HepG2 (cell line): Measurements from ENCODE around the gene ADAM19. TPM values are rescaled to one million over a fixed set of nuclear protein-coding genes. Genes with fewer than 3 reads are reported as not detected.

Experiments used
- ATAC-seq: fragments of 200-7000 bp; cut with Tn5 transposase; 3 replicates; pipeline ENCODE4 v1.9.1; 2020; ENCODE audit warnings: mild to moderate bottlenecking, moderate library complexity
- BruUV-seq: library from RNA; stranded (reverse); fragments of 400-500 nt; replicated peaks from 2 replicates; lab custom pipeline; 2021; lab: Mats Ljungman, UMichigan
- CTCF ChIA-PET: fragments of 300-600 bp; formaldehyde crosslinking; extraction: SDS; loops from one replicate; lab custom pipeline; 2021; ENCODE audit warnings: low total read pairs, inconsistent platforms, low intra/inter-chr PET ratio; lab: Yijun Ruan, JAX
- POLR2A ChIA-PET: fragments of 350-600 bp; sonication (Branson Sonifier 250); formaldehyde crosslinking; loops from one replicate; lab custom pipeline; 2020; ENCODE audit warnings: antibody characterized with exemption, inconsistent platforms; lab: Yijun Ruan, JAX
- DNase-seq: peaks from one replicate; pipeline ENCODE4 v3.0.0-alpha.2; 2015; ENCODE audit warnings: low spot score
- FAIRE-seq: peaks from 3 replicates; lab custom pipeline; 2011; peaks lifted over from hg19 to GRCh38; lab: Jason Lieb, UNC
- H2AFZ ChIP-seq: one replicate; pipeline ENCODE4 v1.6.1; 2011; ENCODE audit warnings: low read length, inconsistent platforms
- H3K27ac ChIP-seq: fragments of 300-600 bp; 3 replicates; pipeline ENCODE4 v1.8.0; 2011; ENCODE audit warnings: mixed run types, mild to moderate bottlenecking, mixed read lengths, low read length, inconsistent platforms; ENCODE audit not compliant: insufficient read depth; ENCODE audit errors: extremely low read length
- H3K27me3 ChIP-seq, 2 experiments: fragments of 200-600 bp in 1 of 2; 2 replicates in 1 of 2; 3 replicates in 1 of 2; pipeline versions ENCODE4 v1.6.0 to v1.8.0; 2011; ENCODE audit warnings: low read length in 2 of 2, mild to moderate bottlenecking in 2 of 2, moderate library complexity in 2 of 2, inconsistent platforms in 1 of 2; ENCODE audit not compliant: insufficient read depth in 2 of 2, control insufficient read depth in 1 of 2
- H3K36me3 ChIP-seq, 2 experiments: fragments of 200-600 bp in 1 of 2; replicated peaks in 1 of 2; 2 replicates in 1 of 2; 3 replicates in 1 of 2; pipeline versions ENCODE4 v1.5.1 to v1.8.0; 2011; ENCODE audit warnings: low read length in 2 of 2, inconsistent platforms in 1 of 2; ENCODE audit not compliant: insufficient read depth in 2 of 2, control insufficient read depth in 1 of 2
- H3K4me1 ChIP-seq: 2 replicates; pipeline ENCODE4 v1.5.1; 2012; ENCODE audit warnings: low read length, inconsistent platforms; ENCODE audit not compliant: insufficient read depth
- H3K4me2 ChIP-seq: 2 replicates; pipeline ENCODE4 v1.6.0; 2011; ENCODE audit warnings: low read depth, low read length, inconsistent platforms
- H3K4me3 ChIP-seq, 3 experiments: fragments of 200-600 bp in 1 of 3; sonication (generic), shearing (Covaris generic) in 1 of 3; replicated peaks in 1 of 3; 2 replicates each; pipeline ENCODE4 v1.5.1; 2011 to 2016; ENCODE audit warnings: low read length in 3 of 3, inconsistent platforms in 2 of 3, low read depth in 2 of 3, mild to moderate bottlenecking in 2 of 3, control low read depth in 1 of 3, mixed read lengths in 1 of 3; ENCODE audit not compliant: insufficient read depth in 1 of 3
- H3K79me2 ChIP-seq: one replicate; pipeline ENCODE4 v1.6.1; 2011; ENCODE audit warnings: low read length, inconsistent platforms; ENCODE audit not compliant: insufficient read depth
- H3K9ac ChIP-seq: 2 replicates; pipeline ENCODE4 v1.6.0; 2011; ENCODE audit warnings: mild to moderate bottlenecking, low read depth, low read length, inconsistent platforms; ENCODE audit not compliant: insufficient read depth
- H3K9me3 ChIP-seq: 2 replicates; pipeline ENCODE4 v1.5.1; 2012; ENCODE audit warnings: mild to moderate bottlenecking, low read length
- H4K20me1 ChIP-seq: 2 replicates; pipeline ENCODE4 v1.6.0; 2011; ENCODE audit warnings: inconsistent platforms, mild to moderate bottlenecking, low read length, moderate library complexity; ENCODE audit not compliant: insufficient read depth
- CBFB ChIP-seq: sonication (generic); formaldehyde crosslinking; IDR thresholded peaks from 2 replicates; pipeline ENCODE4 v1.4.0; 2020; ENCODE audit warnings: missing genetic modification reagents
- DMAP1 ChIP-seq: IDR thresholded peaks from 2 replicates; pipeline ENCODE4 v1.6.1; 2016
- EEA1 ChIP-seq: sonication (generic); formaldehyde crosslinking; IDR thresholded peaks from 2 replicates; pipeline ENCODE4 v1.5.1; 2020; ENCODE audit warnings: mild to moderate bottlenecking, missing genetic modification reagents, borderline replicate concordance
- GTF3A ChIP-seq: sonication (generic); formaldehyde crosslinking; conservative IDR thresholded peaks from 2 replicates; pipeline ENCODE4 v1.4.0; 2020; ENCODE audit warnings: mild to moderate bottlenecking, missing genetic modification reagents
- NCOR1 ChIP-seq: fragments of 200-600 bp; sonication (generic); IDR thresholded peaks from 2 replicates; pipeline ENCODE4 v1.7.0; 2017; ENCODE audit warnings: antibody characterized with exemption, low read length, borderline replicate concordance
- ZFP36L1 ChIP-seq: sonication (generic); formaldehyde crosslinking; IDR thresholded peaks from 2 replicates; pipeline ENCODE4 v1.8.0; 2022; ENCODE audit warnings: mild to moderate bottlenecking, missing genetic modification reagents, moderate library complexity
- ZMYM2 ChIP-seq: sonication (generic); formaldehyde crosslinking; IDR thresholded peaks from 2 replicates; pipeline ENCODE4 v1.8.0; 2022; ENCODE audit warnings: mild to moderate bottlenecking, missing genetic modification reagents
- ZNF138 ChIP-seq: sonication (generic); formaldehyde crosslinking; IDR thresholded peaks from 2 replicates; pipeline ENCODE4 v1.5.0; 2020; ENCODE audit warnings: mild to moderate bottlenecking, low read depth, missing genetic modification reagents
- ZNF780A ChIP-seq: sonication (generic); formaldehyde crosslinking; IDR thresholded peaks from 2 replicates; pipeline ENCODE4 v1.8.0; 2022; ENCODE audit warnings: mild to moderate bottlenecking, missing genetic modification reagents, moderate library complexity
- ZSCAN31 ChIP-seq: sonication (generic); formaldehyde crosslinking; IDR thresholded peaks from 2 replicates; pipeline ENCODE4 v1.5.0; 2020; ENCODE audit warnings: low read depth, mild to moderate bottlenecking, missing genetic modification reagents
- WGBS: methylation state at CpG from one replicate; pipeline ENCODE4 v1.1.6; 2017; ENCODE audit warnings: low lambda C conversion rate; 5-methylcytosine and 5-hydroxymethylcytosine counted together
- in situ Hi-C: cut with HindIII; loops from 2 replicates; pipeline ENCODE4 v1.10.0; 2017; ENCODE audit warnings: low pct_unique_long_range_greater_than_20kb; ENCODE audit not compliant: extremely low pct_ligation_motif_present
- intact Hi-C: fragments of 100-400 bp; cut with micrococcal nuclease; formaldehyde crosslinking; loops from one replicate; pipeline ENCODE4 v1.10.0; 2022; ENCODE audit not compliant: unreplicated experiment
- polyA plus RNA-seq, 8 experiments: library from polyadenylated mRNA; depleted of rRNA in 3 of 8; stranded (reverse) in 7 of 8; unstranded in 1 of 8; fragments of >200 nt; fragmentation: Illumina TruSeq in 4 of 8; extraction: Trizol in 4 of 8; gene quantifications; 2 replicates each; pipeline versions ENCODE4 v1.2.1 to v1.2.3, GENCODE V29; 2011 to 2016; ENCODE audit warnings: low read depth in 4 of 8, missing spikeins in 1 of 8, mixed read lengths in 1 of 8; ENCODE audit not compliant: insufficient read depth in 1 of 8
- total RNA-seq, 5 experiments: library from RNA; depleted of rRNA; stranded (reverse); fragments of >200 nt; fragmentation: Illumina TruSeq; extraction: Trizol; gene quantifications; 2 replicates each; pipeline ENCODE4 v1.2.3, GENCODE V29; 2016; ENCODE audit warnings: low read depth in 1 of 5
- TF ChIP-seq, protein P1 (sequence below): sonication (generic); formaldehyde crosslinking; IDR thresholded peaks from 2 replicates; pipeline ENCODE4 v1.5.0; 2020; ENCODE audit warnings: mild to moderate bottlenecking, missing genetic modification reagents
- TF ChIP-seq, protein P2 (sequence below): sonication (generic); formaldehyde crosslinking; IDR thresholded peaks from 2 replicates; pipeline ENCODE4 v1.8.0; 2022; ENCODE audit warnings: mild to moderate bottlenecking, missing genetic modification reagents, moderate library complexity
- TF ChIP-seq, protein P3 (sequence below): sonication (generic); formaldehyde crosslinking; IDR thresholded peaks from 2 replicates; pipeline ENCODE4 v1.4.0; 2020; ENCODE audit warnings: missing genetic modification reagents
- TF ChIP-seq, protein P4 (sequence below): sonication (generic); formaldehyde crosslinking; conservative IDR thresholded peaks from 2 replicates; pipeline ENCODE4 v1.4.0; 2020; ENCODE audit warnings: missing genetic modification reagents

Gene ADAM19
- total and polyA plus RNA-seq, 2 of the 13 experiments (the other 11 are each of a cell fraction or from before 2014, with no cell fraction given): 0.38 to 0.74 TPM

DNA sequence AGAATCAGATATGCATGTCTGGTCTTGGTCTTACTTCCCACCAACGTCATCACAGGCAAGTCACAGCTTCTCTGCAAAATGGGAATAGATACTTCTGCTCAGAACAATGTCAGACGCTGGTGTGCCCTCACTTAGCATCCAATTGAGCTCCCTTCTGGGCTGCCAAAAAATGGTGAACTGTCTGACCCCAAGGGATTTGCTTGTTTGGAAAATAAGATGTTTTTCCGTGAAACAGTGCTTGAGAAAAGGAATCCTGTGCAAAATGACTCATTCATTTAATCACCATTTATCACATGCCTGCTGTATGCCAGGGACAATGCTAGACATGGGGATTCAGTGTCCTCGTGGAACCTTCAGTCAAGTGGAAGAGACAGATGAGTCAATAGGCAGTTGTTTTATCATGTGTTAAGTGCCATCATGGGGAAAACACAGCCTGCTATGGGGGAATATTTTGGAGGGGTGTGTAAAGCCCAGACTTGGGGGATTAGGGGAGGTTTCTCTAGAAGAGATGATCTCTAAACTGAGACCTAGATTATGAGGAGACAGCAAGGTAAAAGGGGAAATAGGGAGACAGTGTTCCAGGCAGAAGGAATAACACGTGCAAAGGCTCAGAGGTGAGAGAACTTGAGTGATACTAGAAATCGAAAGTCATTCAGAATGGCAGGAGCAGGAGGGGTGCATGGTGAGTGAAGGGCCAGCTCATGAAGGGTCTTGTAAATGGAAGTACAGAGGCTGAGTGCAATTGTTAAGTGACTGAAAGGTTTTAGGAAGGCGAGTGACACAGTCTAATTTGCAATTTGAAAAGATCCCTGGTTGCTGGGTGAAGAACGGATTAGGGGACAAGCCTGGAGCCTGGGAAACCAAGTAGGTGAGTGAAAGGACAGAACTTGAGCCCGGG is 111.7 kb downstream of the ADAM19 start:
- no TSS peak for BruUV-seq
- peaks cover 3 to 44% of the 10 kb centered on the region in 2 experiments; a peak in 3 of 5 replicates for H3K27me3 ChIP-seq
- H2AFZ ChIP-seq: no peak overlapping the region
- ATAC-seq: no peak
- no peaks in the 10 kb centered on the region for H3K79me2 ChIP-seq
- H3K4me3 ChIP-seq: no peak overlapping the region
- no peaks in the 10 kb centered on the region for H4K20me1 ChIP-seq
- H3K27ac ChIP-seq: no peak overlapping the region
- no peak overlapping the region for H3K9ac ChIP-seq
- 29% methylated on average over 9 of the region's 9 CpGs for WGBS
- FAIRE-seq: no peak
- no peaks in the 10 kb centered on the region for H3K4me1 ChIP-seq
- in situ Hi-C loops (no loop called here), intact Hi-C loops (no loop called here)
- H3K4me2 ChIP-seq: no peak overlapping the region
- H3K36me3 ChIP-seq: no peaks in the 10 kb centered on the region
- ChIA-PET POLR2A (no interaction called here), CTCF (no interaction called here)
- H3K9me3 ChIP-seq: no peaks in the 10 kb centered on the region
- no peak for DNase-seq
- TF ChIP-seq DMAP1 (no peak), CBFB (CRISPR knock-in tag) (no peak), ZMYM2 (CRISPR knock-in tag) (no peak), ZSCAN31 (CRISPR knock-in tag) (no peak), NCOR1 (no peak), GTF3A (CRISPR knock-in tag) (no peak), ZNF138 (CRISPR knock-in tag) (no peak), ZNF780A (no peak), EEA1 (CRISPR knock-in tag) (no peak), ZFP36L1 (CRISPR knock-in tag) (no peak)
- TF ChIP-seq, protein P1, sequence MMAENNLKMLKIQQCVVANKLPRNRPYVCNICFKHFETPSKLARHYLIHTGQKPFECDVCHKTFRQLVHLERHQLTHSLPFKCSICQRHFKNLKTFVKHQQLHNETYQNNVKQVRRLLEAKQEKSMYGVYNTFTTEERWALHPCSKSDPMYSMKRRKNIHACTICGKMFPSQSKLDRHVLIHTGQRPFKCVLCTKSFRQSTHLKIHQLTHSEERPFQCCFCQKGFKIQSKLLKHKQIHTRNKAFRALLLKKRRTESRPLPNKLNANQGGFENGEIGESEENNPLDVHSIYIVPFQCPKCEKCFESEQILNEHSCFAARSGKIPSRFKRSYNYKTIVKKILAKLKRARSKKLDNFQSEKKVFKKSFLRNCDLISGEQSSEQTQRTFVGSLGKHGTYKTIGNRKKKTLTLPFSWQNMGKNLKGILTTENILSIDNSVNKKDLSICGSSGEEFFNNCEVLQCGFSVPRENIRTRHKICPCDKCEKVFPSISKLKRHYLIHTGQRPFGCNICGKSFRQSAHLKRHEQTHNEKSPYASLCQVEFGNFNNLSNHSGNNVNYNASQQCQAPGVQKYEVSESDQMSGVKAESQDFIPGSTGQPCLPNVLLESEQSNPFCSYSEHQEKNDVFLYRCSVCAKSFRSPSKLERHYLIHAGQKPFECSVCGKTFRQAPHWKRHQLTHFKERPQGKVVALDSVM (CRISPR knock-in tag): no peak
- TF ChIP-seq, protein P2, sequence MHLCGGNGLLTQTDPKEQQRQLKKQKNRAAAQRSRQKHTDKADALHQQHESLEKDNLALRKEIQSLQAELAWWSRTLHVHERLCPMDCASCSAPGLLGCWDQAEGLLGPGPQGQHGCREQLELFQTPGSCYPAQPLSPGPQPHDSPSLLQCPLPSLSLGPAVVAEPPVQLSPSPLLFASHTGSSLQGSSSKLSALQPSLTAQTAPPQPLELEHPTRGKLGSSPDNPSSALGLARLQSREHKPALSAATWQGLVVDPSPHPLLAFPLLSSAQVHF (CRISPR knock-in tag): no peak
- TF ChIP-seq, protein P3, sequence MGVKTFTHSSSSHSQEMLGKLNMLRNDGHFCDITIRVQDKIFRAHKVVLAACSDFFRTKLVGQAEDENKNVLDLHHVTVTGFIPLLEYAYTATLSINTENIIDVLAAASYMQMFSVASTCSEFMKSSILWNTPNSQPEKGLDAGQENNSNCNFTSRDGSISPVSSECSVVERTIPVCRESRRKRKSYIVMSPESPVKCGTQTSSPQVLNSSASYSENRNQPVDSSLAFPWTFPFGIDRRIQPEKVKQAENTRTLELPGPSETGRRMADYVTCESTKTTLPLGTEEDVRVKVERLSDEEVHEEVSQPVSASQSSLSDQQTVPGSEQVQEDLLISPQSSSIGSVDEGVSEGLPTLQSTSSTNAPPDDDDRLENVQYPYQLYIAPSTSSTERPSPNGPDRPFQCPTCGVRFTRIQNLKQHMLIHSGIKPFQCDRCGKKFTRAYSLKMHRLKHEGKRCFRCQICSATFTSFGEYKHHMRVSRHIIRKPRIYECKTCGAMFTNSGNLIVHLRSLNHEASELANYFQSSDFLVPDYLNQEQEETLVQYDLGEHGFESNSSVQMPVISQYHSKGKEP (CRISPR knock-in tag): no peak
- TF ChIP-seq, protein P4, sequence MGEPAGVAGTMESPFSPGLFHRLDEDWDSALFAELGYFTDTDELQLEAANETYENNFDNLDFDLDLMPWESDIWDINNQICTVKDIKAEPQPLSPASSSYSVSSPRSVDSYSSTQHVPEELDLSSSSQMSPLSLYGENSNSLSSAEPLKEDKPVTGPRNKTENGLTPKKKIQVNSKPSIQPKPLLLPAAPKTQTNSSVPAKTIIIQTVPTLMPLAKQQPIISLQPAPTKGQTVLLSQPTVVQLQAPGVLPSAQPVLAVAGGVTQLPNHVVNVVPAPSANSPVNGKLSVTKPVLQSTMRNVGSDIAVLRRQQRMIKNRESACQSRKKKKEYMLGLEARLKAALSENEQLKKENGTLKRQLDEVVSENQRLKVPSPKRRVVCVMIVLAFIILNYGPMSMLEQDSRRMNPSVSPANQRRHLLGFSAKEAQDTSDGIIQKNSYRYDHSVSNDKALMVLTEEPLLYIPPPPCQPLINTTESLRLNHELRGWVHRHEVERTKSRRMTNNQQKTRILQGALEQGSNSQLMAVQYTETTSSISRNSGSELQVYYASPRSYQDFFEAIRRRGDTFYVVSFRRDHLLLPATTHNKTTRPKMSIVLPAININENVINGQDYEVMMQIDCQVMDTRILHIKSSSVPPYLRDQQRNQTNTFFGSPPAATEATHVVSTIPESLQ (CRISPR knock-in tag): no peak
